ENCODE results near the gene OR10H1. TPM values are rescaled to one million over a fixed set of nuclear protein-coding genes. Genes with fewer than 3 reads are reported as not detected.

The OR10H1 gene, protein sequence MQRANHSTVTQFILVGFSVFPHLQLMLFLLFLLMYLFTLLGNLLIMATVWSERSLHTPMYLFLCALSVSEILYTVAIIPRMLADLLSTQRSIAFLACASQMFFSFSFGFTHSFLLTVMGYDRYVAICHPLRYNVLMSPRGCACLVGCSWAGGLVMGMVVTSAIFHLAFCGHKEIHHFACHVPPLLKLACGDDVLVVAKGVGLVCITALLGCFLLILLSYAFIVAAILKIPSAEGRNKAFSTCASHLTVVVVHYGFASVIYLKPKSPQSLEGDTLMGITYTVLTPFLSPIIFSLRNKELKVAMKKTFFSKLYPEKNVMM
- not detected for total RNA-seq

DNA sequence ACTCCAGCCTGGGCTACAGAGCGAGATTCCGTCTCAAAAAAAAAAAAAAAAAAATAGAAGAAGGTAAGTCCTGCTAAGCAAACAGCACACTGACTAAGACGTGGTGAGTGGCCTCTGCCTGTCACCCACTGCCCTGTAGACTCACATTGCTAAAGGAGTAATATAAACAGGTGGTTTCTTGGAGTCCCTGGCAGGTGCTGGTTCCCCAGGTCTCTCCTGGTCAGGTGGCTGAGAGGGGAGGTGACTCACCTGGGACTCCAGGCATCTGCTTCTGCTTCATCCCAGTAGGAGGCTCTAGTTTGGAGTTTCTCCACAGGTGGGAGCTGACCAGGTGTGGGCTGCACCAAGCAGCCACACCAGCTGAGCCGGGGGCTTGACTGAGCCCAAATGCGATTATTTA, at the start of gene OR10H1:
Gene OR10H1 (minus strand): TSS at position 359 of the 400 bp plus-strand sequence. CDS start 7,627 bp downstream, outside the sequence.
- Histone ChIP-seq H3K4me1 (peaks cover 0 to 2% (median 0%) of the 10 kb centered on the region in 4 donors), H3K27ac (replicated peaks in 1 of 4) (no peak within 1 kb of the TSS), H3K36me3 (no peaks in the 10 kb centered on the region), H3K9me3 (no peaks in the 10 kb centered on the region), H3K27me3 (peaks cover 0 to 59% (median 0%) of the 10 kb centered on the region in 4 donors), H3K4me3 (no peak within 1 kb of the TSS)
- intact Hi-C loops (cut with DNase I), result no loop called here
- TF ChIP-seq, protein P1, sequence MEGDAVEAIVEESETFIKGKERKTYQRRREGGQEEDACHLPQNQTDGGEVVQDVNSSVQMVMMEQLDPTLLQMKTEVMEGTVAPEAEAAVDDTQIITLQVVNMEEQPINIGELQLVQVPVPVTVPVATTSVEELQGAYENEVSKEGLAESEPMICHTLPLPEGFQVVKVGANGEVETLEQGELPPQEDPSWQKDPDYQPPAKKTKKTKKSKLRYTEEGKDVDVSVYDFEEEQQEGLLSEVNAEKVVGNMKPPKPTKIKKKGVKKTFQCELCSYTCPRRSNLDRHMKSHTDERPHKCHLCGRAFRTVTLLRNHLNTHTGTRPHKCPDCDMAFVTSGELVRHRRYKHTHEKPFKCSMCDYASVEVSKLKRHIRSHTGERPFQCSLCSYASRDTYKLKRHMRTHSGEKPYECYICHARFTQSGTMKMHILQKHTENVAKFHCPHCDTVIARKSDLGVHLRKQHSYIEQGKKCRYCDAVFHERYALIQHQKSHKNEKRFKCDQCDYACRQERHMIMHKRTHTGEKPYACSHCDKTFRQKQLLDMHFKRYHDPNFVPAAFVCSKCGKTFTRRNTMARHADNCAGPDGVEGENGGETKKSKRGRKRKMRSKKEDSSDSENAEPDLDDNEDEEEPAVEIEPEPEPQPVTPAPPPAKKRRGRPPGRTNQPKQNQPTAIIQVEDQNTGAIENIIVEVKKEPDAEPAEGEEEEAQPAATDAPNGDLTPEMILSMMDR (IDR thresholded peaks at IDR 0.05), result no peak
- TF ChIP-seq EP300 (IDR thresholded peaks at IDR 0.05) (no peak), POLR2A (IDR thresholded peaks at IDR 0.05; ENCODE audit: low read depth) (no peak), POLR2AphosphoS5 (IDR thresholded peaks at IDR 0.05) (no peak)
- DNase-seq (ENCODE audit: extremely low spot score), result no peak
- 60% methylated on average over 4 of the region's 5 CpGs for WGBS

DNA sequence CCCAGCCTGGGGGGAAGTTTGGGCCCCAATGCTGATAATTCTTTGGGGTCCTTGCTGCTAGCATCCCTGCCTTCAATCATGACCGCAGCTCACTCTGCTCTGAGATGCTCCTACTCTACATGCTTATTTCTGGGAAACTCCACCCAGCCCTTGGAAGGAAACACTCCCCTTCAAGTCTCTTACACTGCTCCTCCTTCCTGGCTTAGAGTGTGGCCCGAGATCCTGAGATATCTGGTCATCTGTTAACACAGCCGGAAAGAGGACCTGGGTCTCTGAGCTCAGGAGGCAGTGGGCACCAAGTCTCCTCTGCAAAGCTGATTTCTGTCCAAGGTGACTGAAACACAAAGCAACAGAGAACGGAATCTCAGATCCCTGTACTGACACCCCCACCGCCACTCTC, 49.4 kb upstream of the OR10H1 start:
- Histone ChIP-seq H3K27me3 (peaks cover 0 to 30% (median 0%) of the 10 kb centered on the region in 4 donors), H3K27ac (replicated peaks in 1 of 4) (no peak overlapping the region), H3K36me3 (no peaks in the 10 kb centered on the region), H3K4me3 (no peak overlapping the region), H3K9me3 (no peaks in the 10 kb centered on the region), H3K4me1 (no peaks in the 10 kb centered on the region)
- intact Hi-C loops (cut with DNase I), result loop anchor here (5.0 kb wide), 1 partner anchor 238 kb away; no protein-coding TSS in a partner anchor
- TF ChIP-seq EP300 (IDR thresholded peaks at IDR 0.05), result no peak
- no peak for TF ChIP-seq POLR2AphosphoS5 (IDR thresholded peaks at IDR 0.05)
- TF ChIP-seq POLR2A (IDR thresholded peaks at IDR 0.05; ENCODE audit: low read depth), result no peak
- TF ChIP-seq, protein P1 (IDR thresholded peaks at IDR 0.05), result no peak
- DNase-seq (ENCODE audit: extremely low spot score), result no peak
- 53% methylated on average over 5 of the region's 5 CpGs for WGBS

DNA sequence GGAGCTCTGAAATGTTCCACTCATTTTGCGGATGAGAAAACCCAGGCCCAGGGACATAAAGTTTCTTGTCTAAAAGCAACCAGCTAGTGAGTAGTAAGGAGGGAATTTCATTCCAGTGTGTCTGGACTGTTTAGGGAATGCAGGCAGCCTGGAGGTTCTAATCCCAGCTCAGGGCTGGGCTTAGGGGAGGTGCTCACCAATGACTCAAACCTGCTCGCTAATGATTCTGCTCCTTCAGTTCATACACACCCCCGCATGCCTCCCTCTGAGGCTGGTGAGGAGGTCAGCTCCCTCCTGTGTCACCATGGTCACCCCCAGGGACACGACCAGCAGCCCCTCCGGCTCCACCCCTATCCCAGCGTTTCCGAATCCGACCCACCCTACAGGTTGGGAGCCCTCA, 47.8 kb upstream of the OR10H1 start:
- 77% methylated on average over 8 of the region's 8 CpGs for WGBS
- peaks cover 0 to 30% (median 0%) of the 10 kb centered on the region in 4 donors for H3K27me3 ChIP-seq

DNA sequence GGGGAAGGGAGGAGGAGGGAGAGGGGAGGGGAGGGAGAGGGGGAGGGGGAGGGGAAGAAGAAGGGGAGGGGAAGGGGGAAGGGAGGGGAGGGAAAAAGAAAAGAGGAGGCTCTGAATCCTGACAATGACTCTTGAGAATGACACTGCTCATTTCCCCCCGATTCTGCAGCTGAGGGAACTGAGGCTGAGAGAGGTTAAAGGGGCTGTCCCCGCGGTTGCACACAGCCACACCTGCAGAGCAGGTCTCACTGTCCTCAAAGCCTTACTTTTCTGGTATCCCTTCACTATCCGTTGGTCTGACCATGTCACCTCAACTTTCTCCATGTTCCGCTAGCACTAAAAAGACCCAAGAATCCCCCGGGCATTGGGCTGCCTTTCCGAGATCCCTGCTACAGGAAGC, 47.0 kb upstream of the OR10H1 start:
- intact Hi-C loops (cut with DNase I), result no loop called here
- no peak for TF ChIP-seq POLR2AphosphoS5 (IDR thresholded peaks at IDR 0.05)
- TF ChIP-seq POLR2A (IDR thresholded peaks at IDR 0.05; ENCODE audit: low read depth), result no peak
- TF ChIP-seq, protein P1 (IDR thresholded peaks at IDR 0.05), result no peak
- TF ChIP-seq EP300 (IDR thresholded peaks at IDR 0.05), result no peak

More for the DNA sequence above, 47.8 kb upstream of the OR10H1 start:
- no peak overlapping the region for H3K4me3 ChIP-seq
- H3K36me3 ChIP-seq, result no peaks in the 10 kb centered on the region
- TF ChIP-seq POLR2A (IDR thresholded peaks at IDR 0.05; ENCODE audit: low read depth), result no peak
- TF ChIP-seq POLR2AphosphoS5 (IDR thresholded peaks at IDR 0.05), result no peak
- TF ChIP-seq, protein P1 (IDR thresholded peaks at IDR 0.05), result no peak
- no peak for TF ChIP-seq EP300 (IDR thresholded peaks at IDR 0.05)
- intact Hi-C loops (cut with DNase I), result no loop called here
- no peak overlapping the region for H3K27ac ChIP-seq (replicated peaks in 1 of 4)
- H3K9me3 ChIP-seq, result no peaks in the 10 kb centered on the region
- no peaks in the 10 kb centered on the region for H3K4me1 ChIP-seq
- no peak for DNase-seq (ENCODE audit: extremely low spot score)

More for the DNA sequence above, 47.0 kb upstream of the OR10H1 start:
- Histone ChIP-seq H3K27me3 (peaks cover 0 to 38% (median 0%) of the 10 kb centered on the region in 4 donors), H3K9me3 (no peaks in the 10 kb centered on the region), H3K4me1 (no peaks in the 10 kb centered on the region), H3K36me3 (no peaks in the 10 kb centered on the region), H3K27ac (replicated peaks in 1 of 4) (no peak overlapping the region), H3K4me3 (no peak overlapping the region)
- no peak for DNase-seq (ENCODE audit: extremely low spot score)
- 50% methylated on average over 7 of the region's 7 CpGs for WGBS
